Type B pancreatic cell (in vitro differentiated cells): ENCODE results near the gene MYPOP. TPM values are rescaled to one million over a fixed set of nuclear protein-coding genes. Genes with fewer than 3 reads are reported as not detected.
"Not testable (repeated sequence)": the region's sequence is repeated elsewhere in the genome, so short reads cannot be mapped to it uniquely, and the experiment has no call there.

Experiments used
- DNase-seq: peaks from one replicate; pipeline ENCODE4 v3.0.0; 2021; ENCODE audit warnings: mixed read lengths; ENCODE audit not compliant: unreplicated experiment; ENCODE audit errors: extremely low spot score
- H3K27ac Mint-ChIP-seq: 2 replicates; pipeline ENCODE4 v1.8.0; 2021; ENCODE audit warnings: mild to moderate bottlenecking, mixed read lengths
- H3K27me3 Mint-ChIP-seq: 2 replicates; pipeline ENCODE4 v1.8.0; 2021; ENCODE audit warnings: mixed read lengths
- H3K36me3 Mint-ChIP-seq: 2 replicates; pipeline ENCODE4 v1.8.0; 2021; ENCODE audit warnings: mixed read lengths
- H3K4me1 Mint-ChIP-seq: one replicate; pipeline ENCODE4 v1.8.0; 2021; ENCODE audit warnings: mixed read lengths; ENCODE audit not compliant: unreplicated experiment
- H3K4me3 Mint-ChIP-seq: 2 replicates; pipeline ENCODE4 v1.8.0; 2021; ENCODE audit warnings: mild to moderate bottlenecking, mixed read lengths
- H3K9me3 Mint-ChIP-seq: 2 replicates; pipeline ENCODE4 v1.8.0; 2021; ENCODE audit warnings: mixed read lengths
- total RNA-seq: library from RNA; stranded (reverse); gene quantifications from 2 replicates; pipeline ENCODE4 v1.2.1, GENCODE V29; 2021; ENCODE audit warnings: low replicate concordance
- TF ChIP-seq, protein P1 (sequence below): fragments of 200-600 bp; sonication (generic); conservative IDR thresholded peaks from 2 replicates; pipeline ENCODE4 v1.5.0; 2021; ENCODE audit warnings: antibody characterized with exemption, mild to moderate bottlenecking

Gene MYPOP
- total RNA-seq, 1 donor from 2014 or later: 8.5 TPM

DNA sequence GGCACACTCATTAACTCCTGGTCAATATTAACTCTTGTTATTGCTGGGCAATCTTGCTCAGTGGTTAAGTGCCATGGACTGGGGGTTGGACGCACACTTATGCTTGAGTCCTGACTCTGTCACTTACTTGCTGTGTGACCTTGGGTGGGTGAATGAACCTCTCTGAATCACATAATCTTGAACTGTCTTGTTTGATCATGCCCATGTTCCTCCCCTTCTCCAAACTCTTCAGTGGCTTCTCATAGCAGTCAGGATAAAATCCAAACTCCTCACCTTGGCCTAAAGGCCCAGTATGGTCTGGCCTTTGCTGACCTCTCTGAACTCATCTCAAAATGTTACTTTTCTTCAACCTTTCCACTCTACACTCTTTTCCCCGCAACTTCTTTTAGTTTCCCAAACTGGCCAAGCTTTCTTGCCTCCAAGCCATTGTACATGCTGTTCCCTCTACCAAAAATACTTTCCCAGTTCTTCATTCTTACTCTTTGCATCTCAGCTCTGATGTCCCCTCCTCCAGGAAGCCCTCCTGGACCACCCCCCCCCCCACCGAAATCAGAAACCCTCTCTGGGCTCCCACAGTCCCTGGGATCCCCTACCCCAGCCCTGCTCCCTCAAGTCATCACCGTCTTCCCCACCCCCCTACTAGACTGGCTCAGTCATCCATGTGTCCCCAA is 2.4 kb downstream of the MYPOP start:
- Mint-ChIP-seq H3K4me3 (peak overlapping the region; percentile 12), H3K27ac (no peak overlapping the region), H3K4me1 (peaks cover 6% of the 10 kb centered on the region), H3K36me3 (peaks cover 23% of the 10 kb centered on the region), H3K27me3 (peaks cover 7% of the 10 kb centered on the region), H3K9me3 (no peaks in the 10 kb centered on the region)
- no peak for DNase-seq
- TF ChIP-seq, protein P1, sequence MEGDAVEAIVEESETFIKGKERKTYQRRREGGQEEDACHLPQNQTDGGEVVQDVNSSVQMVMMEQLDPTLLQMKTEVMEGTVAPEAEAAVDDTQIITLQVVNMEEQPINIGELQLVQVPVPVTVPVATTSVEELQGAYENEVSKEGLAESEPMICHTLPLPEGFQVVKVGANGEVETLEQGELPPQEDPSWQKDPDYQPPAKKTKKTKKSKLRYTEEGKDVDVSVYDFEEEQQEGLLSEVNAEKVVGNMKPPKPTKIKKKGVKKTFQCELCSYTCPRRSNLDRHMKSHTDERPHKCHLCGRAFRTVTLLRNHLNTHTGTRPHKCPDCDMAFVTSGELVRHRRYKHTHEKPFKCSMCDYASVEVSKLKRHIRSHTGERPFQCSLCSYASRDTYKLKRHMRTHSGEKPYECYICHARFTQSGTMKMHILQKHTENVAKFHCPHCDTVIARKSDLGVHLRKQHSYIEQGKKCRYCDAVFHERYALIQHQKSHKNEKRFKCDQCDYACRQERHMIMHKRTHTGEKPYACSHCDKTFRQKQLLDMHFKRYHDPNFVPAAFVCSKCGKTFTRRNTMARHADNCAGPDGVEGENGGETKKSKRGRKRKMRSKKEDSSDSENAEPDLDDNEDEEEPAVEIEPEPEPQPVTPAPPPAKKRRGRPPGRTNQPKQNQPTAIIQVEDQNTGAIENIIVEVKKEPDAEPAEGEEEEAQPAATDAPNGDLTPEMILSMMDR: no peak

DNA sequence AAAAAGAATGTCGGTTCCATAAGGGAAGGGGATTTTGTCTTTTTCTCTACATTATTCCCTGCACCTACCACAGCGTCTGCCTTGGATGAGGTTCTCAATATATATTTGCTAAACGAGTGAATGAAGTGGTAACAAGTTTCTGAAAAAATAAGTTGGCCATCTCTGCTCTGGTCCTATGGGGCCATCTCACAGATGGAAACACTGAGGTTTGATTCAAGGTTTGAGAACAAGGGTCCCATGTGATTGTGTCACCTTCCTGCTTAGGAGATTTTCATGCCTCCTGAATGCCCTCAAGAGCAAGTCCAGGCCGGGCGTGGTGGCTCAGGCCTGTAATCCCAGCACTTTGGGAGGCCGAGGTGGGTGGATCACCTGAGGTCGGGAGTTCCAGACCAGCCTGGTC is 3.2 kb downstream of the MYPOP start:
- Mint-ChIP-seq H3K27me3 (peaks cover 7% of the 10 kb centered on the region), H3K36me3 (peaks cover 25% of the 10 kb centered on the region), H3K4me3 (no peak overlapping the region), H3K4me1 (peaks cover 6% of the 10 kb centered on the region), H3K9me3 (no peaks in the 10 kb centered on the region), H3K27ac (no peak overlapping the region)
- DNase-seq: no peak
- TF ChIP-seq, protein P1: no peak

DNA sequence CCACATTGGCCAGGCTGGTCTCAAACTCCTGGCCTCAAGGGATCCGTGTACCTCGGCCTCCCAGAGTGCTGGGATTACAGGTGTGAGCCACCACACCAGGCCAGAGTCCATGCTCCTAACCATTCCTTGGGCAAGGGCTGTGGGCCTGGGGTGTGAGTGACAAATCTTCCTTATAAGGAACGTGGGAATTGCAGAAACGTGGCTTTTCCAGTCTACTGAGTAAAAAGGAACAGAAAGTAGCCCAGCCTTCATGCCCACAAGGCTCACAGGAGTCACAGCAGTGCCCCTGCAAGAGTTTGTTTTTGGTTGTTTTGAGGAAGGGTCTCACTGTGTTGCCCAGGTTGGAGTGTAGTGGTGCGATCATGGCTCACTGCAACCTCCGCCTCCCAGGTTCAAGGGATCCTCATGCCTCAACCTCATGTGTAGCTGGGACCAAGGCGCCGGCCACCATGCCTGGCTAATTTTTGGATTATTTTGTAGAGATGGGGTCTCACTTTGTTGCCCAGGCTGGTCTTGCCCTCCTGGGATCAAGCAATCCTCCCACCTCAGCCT is 5.1 kb downstream of the MYPOP start:
- H3K4me3 Mint-ChIP-seq: no peak overlapping the region
- no peak overlapping the region for H3K27ac Mint-ChIP-seq
- TF ChIP-seq, protein P1: no peak

DNA sequence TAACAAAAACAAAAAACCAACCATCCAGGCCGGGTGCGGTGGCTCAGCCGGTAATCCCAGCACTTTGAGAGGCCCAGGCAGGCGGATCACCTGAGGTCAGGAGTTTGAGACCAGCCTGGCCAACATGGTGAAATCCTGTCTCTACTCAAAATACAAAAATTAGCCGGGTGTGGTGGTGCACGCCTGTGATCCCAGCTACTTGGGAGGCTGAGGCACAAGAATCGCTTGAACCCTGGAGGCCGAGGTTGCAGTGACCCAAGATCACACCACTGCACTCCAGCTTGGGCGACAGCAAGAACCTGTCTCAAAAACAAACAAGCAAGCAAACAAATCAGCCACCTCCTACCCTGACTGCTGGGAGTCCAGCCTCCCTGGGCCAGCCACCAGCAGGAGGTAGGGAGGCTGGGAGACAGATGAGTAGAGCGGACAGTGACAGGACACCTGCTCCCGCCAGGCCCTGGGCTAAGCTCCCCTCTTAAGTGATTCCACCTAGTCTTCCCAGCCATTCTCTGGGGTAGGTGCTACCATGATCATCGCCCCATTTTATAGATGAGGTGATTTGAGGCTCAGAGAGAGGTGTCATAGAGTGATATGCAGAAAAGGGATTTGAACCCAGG is 6.3 kb downstream of the MYPOP start:
- not testable (repeated sequence) for H3K9me3 Mint-ChIP-seq, H3K4me3 Mint-ChIP-seq, H3K27me3 Mint-ChIP-seq, DNase-seq, H3K27ac Mint-ChIP-seq, H3K4me1 Mint-ChIP-seq
- H3K36me3 Mint-ChIP-seq: peaks cover 25% of the 10 kb centered on the region

More for the DNA sequence above, 5.1 kb downstream of the MYPOP start:
- H3K9me3 Mint-ChIP-seq: no peaks in the 10 kb centered on the region
- H3K4me1 Mint-ChIP-seq: peaks cover 6% of the 10 kb centered on the region
- H3K27me3 Mint-ChIP-seq: peaks cover 7% of the 10 kb centered on the region
- peaks cover 25% of the 10 kb centered on the region for H3K36me3 Mint-ChIP-seq
- no peak for DNase-seq

GRCh38 chr19:45895519-45895972 is 6.9 kb downstream of the MYPOP start:
- DNase-seq: no peak
- Mint-ChIP-seq H3K4me3 (no peak overlapping the region), H3K9me3 (no peaks in the 10 kb centered on the region), H3K36me3 (peaks cover 21% of the 10 kb centered on the region), H3K27me3 (peaks cover 2% of the 10 kb centered on the region), H3K27ac (no peak overlapping the region), H3K4me1 (peaks cover 1% of the 10 kb centered on the region)
- TF ChIP-seq, protein P1: no peak

GRCh38 chr19:45890877-45891276 is 11.5 kb downstream of the MYPOP start:
- no peak overlapping the region for H3K4me3 Mint-ChIP-seq
- peaks cover 7% of the 10 kb centered on the region for H3K4me1 Mint-ChIP-seq
- no peaks in the 10 kb centered on the region for H3K27me3 Mint-ChIP-seq
- H3K27ac Mint-ChIP-seq: no peak overlapping the region
- TF ChIP-seq, protein P1: no peak
- H3K9me3 Mint-ChIP-seq: no peaks in the 10 kb centered on the region
- peaks cover 9% of the 10 kb centered on the region for H3K36me3 Mint-ChIP-seq
- no peak for DNase-seq
